D341Med (cell line): ENCODE measurements around the gene TCF12.
"Not testable (repeated sequence)": the region's sequence is repeated elsewhere in the genome, so short reads cannot be mapped to it uniquely, and the experiment has no call there.

Experiments
- DNase-seq: peaks from one replicate; pipeline ENCODE4 v3.0.0; 2012; ENCODE audit warnings: low spot score

The TCF12 gene

GRCh38 chr15:56916825-56917477 lies 1.5 kb upstream of the TCF12 start:
- no peak for DNase-seq

- DNase-seq = no peak
Measured at GRCh38 chr15:56917652-56918045, 795 bp upstream of the TCF12 start.

GRCh38 chr15:56919031-56919608 lies 676 bp downstream of the TCF12 start:
- DNase-seq = peak; percentile 81

- DNase-seq = peak; percentile 76
Measured at GRCh38 chr15:56919609-56920366, 1.3 kb downstream of the TCF12 start.

GRCh38 chr15:56920367-56920627 lies 1.9 kb downstream of the TCF12 start:
- DNase-seq = no peak

GRCh38 chr15:56923174-56923591 lies 4.7 kb downstream of the TCF12 start:
- DNase-seq = no peak

- no peak for DNase-seq
Measured at GRCh38 chr15:56927816-56928215, 9.4 kb downstream of the TCF12 start.

GRCh38 chr15:56929399-56929798 lies 11.0 kb downstream of the TCF12 start:
- no peak for DNase-seq

GRCh38 chr15:56929933-56930332 lies 11.5 kb downstream of the TCF12 start:
- DNase-seq = no peak

- DNase-seq = no peak
Measured at GRCh38 chr15:56930669-56931313, 12.3 kb downstream of the TCF12 start.

GRCh38 chr15:56931639-56932508 lies 13.4 kb downstream of the TCF12 start:
- DNase-seq = no peak

GRCh38 chr15:56932509-56932868 lies 14.0 kb downstream of the TCF12 start:
- DNase-seq = not testable (repeated sequence)

- no peak for DNase-seq
Measured at GRCh38 chr15:56933410-56933809, 15.0 kb downstream of the TCF12 start.

GRCh38 chr15:56933811-56934210 lies 15.4 kb downstream of the TCF12 start:
- no peak for DNase-seq

- no peak for DNase-seq
Measured at GRCh38 chr15:56934269-56934668, 15.8 kb downstream of the TCF12 start.

GRCh38 chr15:56936929-56937328 lies 18.5 kb downstream of the TCF12 start:
- no peak for DNase-seq

- DNase-seq = no peak
Measured at GRCh38 chr15:56939257-56939656, 20.8 kb downstream of the TCF12 start.

GRCh38 chr15:56940388-56940787 lies 21.9 kb downstream of the TCF12 start:
- no peak for DNase-seq

- no peak for DNase-seq
Measured at GRCh38 chr15:56942118-56942517, 23.7 kb downstream of the TCF12 start.

- DNase-seq = no peak
Measured at GRCh38 chr15:56943403-56943802, 25.0 kb downstream of the TCF12 start.

GRCh38 chr15:56944485-56944884 lies 26.0 kb downstream of the TCF12 start:
- DNase-seq = no peak

- no peak for DNase-seq
Measured at GRCh38 chr15:56946150-56946549, 27.7 kb downstream of the TCF12 start.
